Globus pallidus (tissue), 1 donor: ENCODE data around the gene PRXL2B.
"Not testable (repeated sequence)": the region's sequence is repeated elsewhere in the genome, so short reads cannot be mapped to it uniquely, and the experiment has no call there.

Experiments used
- DNase-seq: peaks from one replicate; pipeline ENCODE4 v3.0.0-alpha.2; 2015; ENCODE audit warnings: low spot score

The PRXL2B gene

DNA sequence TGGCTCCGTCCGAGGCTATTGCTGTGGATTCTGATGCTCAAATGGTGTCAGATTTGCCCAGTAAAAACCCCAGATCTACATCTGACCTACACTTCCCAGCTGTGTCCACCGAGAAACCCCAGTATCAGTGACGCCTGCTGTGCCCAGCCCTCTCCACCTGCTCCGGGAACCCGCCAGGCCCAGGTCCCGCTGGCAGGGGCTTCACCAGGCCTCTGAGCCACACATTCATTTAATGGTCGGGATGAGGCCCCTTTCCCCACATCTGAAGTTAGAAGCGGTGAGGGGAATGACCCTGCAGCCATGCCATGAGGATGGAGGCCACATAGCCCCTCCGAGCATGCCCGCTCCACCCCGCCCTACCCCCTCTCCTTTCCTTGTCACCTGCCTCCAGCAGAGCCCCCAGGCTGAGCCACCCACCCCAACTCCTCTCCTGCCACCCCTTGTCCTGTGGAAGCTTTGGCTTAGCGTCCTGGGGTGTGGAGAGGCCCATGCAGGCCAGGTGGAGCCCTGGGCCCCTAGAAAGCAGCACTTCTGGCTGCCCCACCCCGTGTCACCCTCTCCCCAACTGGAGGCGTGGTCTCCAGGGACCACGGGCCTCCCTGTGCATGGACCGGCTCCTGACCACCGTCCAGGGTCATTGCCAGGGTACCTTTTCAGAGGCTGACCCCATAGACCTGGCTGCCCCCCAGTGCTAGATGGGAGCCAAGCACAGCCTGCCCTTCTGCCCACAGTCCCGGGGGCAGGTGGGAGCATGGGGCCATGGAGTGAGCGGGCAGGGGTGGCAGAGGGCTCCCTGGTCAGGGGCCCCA, 22.4 kb upstream of the PRXL2B start:
- DNase-seq, result no peak

DNA sequence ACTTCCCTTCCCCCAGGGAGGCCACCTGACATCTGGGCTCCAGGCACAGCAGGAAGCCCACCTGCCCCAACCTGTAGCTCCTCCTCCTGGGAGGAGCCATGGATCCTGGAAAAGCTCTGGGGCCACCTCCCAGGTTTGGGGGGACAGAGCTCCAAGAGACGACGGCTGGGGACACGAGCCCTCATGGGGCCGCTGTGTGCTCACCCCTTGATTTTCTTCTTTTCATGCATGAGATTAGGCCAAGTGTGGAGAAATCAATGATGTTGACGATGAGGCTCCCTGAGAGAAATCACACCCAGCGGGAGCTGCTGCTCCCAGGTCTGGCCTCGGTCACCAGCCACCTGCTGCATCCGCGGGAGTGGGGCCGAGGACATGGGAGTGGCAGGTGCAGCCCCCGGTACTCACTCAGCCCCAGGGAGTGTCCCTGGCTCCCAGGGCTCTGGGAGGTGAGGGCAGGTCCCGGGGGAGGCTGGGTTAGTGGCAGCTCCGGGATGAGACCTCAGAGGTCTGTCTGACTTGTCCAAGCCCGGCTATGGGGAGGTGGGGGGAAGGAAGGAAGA, 21.7 kb upstream of the PRXL2B start:
- DNase-seq, result no peak

DNA sequence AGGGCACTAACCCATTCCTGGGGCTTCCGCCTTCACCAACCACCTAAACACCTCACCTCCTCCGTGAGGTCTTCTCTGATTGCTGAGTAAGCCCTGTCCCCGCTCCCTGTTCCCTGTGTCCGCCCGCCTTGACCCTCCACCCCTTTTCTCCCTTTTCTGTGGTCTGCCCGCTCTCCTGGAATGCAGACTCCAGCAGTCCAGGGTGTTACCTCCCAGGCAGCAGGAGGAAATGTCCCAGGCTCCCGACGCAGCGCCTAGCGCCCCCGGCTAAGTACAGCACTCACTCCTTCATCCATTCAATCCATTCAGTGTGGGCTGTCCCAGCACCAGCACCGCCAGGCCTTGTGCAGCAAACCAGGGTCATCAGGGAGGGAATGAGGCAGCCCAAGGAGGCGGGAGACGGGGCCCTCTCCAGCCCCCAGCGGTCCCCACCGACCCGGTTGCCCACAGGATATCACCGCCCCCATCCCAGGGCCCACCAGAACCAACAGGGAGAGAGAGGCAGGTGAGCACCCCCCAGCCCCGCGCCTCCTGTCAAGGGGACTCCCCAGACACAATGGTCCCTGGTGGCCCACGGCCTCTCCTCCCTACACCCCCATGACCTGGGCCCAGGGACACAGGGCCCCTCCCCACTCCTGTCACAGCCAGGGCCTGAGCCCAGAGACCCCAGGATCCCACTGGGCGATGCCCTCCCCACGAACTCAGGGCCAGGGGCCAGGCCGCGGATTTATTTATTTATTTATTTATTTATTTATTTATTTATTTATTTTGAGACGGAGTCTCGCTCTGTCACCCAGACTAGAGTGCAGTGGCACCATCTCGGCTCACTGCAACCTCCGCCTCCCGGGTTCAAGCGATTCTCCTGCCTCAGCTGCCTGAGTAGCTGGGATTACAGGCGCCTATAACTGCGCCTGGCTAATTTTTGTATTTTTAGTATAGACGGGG, 20.2 kb upstream of the PRXL2B start:
- no peak for DNase-seq

DNA sequence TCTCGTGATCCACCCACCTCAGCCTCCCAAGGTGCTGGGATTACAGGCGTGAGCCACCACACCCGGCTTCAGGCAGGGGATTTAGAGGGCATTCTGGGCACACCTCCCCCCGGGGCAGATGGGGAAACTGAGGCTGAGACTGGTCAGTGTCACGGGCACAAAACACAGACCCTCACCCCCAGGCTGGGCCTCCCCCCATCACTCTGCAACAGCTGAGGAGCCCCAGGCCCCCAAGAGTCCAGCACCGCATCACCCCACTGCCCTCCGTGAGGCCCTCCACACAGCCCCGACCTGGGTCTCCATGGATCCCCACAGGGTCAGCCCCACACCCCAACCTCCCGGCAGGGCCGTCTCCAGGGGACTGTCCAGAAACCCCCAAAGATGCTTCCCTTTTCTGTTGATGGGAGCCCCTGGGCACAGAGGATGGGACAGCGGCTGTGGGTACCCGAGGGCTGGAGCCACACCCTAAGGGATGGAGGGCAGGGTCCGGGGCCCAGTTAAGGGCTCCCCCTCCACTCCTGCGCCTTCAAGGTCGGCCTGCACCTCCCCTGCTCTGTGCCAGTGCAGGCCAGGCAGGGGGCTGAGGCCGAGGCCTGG, 19.4 kb upstream of the PRXL2B start:
- no peak for DNase-seq

DNA sequence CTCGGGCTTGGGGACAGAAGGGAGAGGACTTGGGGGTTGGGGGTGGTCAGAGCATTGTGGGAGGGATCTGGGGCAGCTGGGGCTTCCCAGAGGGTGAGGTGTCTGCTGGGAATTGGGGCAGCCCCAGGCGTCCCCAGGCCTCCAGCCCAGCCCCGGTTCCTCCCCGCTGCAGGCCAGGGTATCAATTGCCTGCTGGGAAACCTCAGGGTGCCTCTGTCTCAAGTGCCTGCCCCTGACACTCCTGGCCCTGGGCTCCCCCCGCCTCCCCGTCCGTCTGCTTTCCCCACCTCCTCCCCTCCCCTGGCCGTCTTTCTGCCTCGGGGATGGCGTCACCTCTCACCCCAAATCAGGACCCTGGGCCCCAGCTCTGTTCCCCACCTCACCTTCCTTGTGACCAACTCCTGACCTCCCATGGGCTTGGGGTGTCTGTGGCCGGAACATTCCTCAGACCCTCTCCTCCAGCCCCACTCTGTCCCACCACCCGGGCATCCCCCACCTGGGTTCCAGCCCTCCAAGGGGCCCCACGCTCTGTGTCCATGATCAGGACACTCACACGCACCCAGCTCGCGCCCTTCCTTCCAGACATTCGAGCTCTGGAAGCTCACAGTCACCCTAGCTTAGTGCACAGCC, 18.3 kb upstream of the PRXL2B start:
- DNase-seq, result not testable (repeated sequence)

DNA sequence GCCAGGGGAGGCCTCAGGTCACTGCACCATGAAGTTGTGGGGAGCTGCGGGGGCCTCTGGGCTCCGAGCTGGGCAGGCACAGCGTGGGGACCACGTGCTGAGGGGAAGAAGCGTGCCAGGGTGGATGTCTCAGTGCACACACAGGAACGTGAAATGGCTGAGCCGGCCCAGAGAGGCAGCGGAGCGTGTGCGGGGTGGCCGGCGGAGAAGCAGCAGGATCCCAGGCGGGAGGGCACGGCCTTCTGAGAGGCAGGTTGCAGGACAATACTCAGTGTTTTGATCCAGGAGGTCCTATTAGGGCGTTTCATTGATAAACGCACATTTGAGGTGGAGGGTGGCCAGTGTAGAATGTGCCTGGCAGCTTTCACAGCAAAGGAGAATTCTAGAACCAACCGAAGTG, 17.5 kb upstream of the PRXL2B start:
- no peak for DNase-seq

DNA sequence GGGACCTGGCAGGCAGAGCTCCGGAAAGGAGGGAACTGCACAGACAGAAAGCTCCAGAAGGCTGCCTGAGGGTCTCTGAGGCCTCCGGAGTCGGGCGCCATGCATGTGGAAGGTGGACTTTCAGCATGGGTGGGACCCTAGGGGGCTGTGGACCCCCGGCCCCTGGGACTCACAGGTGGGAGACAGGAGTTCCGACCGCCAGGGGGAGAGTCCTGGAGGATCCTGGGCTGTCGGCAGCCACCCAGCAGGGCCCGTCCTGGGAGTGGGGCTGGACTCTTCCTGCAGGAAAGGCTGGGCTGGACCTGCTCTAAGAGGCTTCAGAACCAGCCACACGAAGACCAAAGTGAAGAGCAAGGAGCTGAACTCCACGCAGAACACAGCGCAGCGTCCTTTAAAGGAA, 16.9 kb upstream of the PRXL2B start:
- DNase-seq, result not testable (repeated sequence)

DNA sequence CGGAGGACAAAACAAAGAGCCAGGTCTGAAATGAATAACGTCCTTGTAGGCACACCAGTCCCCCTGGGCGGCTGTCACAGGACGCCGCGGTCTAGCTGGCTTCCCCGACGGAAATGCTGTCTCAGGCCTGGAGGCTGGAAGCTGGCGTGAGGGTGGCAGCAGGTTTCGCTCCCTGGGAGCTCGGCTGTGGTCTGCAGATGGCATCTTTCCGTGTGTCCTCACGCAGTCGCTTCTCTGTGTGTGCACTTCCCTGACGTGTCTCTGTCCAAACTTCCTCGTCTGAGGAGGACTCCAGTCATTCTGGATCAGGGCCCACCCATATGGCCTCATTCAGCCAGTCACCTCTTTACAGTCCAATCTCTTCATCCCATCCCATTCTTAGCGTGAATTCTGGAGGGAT, 16.2 kb upstream of the PRXL2B start:
- DNase-seq, result no peak

DNA sequence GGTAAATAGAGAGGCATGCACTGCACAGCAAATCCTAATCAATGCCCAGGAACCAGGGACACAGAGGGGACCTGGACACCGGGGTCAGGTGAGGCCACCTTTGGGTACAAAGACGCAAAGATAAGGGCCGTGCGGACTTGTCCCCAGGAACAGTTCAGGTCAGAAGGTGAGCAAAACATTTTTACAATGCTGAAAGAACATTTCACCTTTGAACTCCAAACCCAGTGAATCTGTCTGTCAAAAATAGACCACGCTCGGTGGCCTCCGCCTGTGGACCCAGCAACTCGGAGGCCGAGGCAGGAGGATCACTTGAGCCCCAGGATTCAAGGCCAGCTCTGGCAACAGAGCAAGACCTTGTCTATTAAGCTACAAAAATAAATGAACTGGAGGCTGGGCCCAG, 15.2 kb upstream of the PRXL2B start:
- DNase-seq, result no peak

DNA sequence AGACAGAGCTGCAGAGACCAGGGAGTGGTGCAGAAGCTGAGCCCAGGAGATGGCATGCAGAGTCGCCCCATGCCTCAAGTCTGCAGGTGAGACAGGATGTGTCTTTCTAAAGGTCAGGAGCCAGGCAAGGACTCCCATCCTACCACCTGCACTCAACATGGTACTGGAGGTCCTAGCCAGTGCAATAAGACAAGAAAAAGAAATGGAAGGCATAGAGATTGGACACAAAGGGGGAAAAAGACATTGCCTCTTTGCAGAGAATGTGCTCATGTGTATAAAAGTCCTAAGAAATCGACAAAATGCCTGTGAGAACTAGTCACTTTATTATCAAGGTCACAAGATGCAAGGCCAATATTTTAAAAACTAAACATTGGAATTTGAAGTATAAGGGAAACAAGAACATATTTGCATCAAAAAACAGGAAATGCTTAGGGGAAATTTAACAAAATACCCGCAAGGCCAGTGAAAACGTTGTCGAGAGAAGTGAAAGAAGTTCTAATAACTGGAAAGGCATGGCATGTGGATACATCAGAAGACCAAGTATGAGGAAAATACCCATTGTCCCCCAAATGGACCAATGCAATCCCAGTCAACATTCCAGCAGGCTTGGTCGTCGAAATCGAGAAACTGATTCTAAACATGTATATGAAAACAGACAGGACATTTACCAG, 13.2 kb upstream of the PRXL2B start:
- DNase-seq, result no peak

DNA sequence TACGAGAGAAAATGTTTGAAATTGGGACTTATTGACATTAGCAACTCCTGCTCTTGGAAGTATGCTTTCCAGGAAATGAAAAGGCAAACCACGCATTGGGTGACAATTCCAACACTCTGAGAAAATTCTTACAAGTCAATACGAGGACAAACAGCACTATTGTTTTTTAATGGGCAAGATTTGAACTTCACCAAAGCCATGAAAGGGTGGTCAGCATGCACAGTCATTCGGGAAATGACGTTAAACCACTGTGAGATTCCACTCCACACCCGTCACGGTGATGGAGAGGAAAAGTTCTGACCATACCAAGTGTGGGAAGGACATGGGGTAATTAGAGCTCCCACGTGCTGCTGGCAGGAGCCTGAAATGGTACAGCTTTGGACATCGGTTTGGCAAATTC, 12.2 kb upstream of the PRXL2B start:
- DNase-seq, result no peak

DNA sequence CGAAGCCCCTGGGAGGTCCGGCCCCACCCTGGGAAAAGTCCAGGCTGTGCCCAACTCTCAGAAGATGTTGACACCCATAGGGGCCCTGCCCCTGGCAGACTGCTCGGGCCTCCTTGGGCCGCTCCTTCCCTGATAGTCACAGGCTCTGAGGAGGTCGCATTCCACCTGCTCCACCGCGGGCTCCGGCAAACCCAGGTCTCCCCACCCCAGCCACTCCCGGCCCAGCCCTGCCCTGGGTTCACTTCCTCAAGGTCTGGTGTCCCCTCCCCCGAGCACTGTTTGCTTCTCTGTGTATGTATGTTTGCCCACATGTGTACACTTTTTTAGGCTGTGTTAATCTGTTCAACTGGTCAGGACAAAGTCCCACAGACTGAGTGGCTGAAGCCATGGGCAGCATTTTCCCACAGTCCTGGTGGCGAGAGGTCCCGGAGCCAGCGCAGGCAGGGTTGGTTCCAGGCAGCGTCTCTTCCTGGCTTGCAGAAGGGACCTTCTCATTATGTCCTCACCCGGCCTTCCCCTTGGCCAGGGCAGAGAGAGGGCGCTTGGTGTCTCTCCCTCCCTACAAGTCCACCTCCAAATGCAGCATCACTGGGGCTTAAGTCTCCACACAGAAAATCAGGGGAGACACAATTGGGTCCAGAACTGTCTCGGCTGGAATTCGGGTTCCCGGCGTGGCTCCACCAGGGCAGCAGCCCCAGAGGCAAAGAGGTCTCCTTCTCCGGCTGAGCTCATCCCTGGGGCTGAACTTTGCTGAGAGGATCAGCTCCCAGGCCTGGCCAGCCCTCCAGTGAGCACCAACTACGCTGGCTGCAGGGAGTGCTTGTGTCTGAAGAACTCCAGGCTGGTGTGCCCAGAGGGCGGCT, 10.5 kb upstream of the PRXL2B start:
- DNase-seq, result no peak

DNA sequence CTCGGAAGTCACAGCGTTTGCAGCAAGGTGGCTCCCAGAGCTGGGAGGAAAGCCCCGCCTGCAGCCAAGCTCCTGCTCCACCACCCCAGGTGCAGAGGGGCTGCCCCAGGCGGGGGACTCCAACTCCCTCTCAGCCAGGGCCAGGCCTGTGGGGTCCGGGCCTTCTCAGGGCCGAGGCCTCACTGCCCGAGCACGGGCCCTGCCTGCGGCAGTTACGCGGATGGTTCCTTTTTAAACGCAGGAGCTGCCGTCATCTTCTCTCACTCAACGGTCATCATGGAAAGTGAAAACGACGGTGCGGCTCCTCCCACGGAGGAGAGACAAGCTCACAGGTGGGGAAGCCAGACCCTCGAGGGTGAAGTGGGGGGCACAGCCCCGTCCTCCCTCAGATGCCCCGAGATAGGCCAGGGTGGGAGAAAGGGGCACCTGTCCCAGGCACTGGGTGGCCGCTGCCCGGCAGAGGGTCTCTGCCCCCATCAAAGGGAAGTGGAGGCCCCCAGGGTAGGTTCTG, 9.0 kb upstream of the PRXL2B start:
- not testable (repeated sequence) for DNase-seq

DNA sequence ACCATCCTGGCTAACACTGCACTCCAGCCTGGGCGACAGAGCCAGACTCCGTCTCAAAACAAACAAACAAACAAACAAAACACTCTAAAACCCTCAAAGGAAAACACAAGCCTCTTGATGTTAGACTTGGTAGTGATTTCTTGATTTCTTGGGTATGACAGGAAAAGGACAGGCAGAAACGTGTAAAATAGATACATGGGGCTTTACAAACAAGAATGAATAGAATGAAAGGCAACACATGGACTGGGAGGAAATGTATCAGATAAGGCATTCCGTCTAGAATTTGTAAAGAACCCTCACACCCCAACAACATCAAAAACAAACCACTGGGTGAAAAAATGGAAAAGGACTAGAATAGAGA, 7.8 kb upstream of the PRXL2B start:
- no peak for DNase-seq

DNA sequence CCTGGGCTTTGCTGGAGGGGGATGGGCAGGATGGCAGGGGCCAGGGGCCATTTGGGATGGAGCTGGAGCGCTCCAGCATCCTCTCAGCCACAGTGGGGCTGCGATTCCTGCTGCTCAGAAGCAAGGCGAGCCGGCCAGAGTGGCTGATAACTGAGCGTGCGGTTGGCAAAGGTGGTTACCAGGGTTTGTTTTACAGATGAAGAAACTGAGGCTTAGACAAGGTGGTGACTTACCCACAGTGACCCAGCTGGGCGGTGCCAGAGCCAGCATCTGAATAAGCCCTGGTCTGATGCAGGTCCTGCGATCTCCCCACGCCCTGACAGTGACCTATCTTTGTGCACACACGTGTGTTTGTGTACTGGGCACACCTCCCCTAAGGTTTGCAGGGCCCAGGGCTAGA, 5.9 kb upstream of the PRXL2B start:
- no peak for DNase-seq

DNA sequence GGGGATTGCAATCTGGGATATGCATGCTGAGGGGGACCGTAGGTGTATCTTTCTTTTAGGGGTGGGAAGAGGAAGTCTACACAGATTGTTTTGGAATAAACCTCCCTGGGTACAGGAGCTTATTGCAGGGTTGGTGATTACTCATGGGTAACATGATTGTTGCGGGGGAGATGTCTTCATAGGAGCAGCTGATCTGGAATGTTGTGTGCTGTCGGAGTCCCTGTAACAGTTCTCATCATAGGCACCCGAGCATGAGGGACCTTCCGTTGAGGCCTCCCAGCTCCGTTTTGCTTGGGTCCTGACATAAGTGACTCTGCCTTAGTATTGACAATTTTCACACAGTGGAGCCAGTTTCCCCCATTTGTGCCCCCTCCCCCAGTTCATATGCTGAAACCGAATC, 4.2 kb upstream of the PRXL2B start:
- DNase-seq, result no peak

DNA sequence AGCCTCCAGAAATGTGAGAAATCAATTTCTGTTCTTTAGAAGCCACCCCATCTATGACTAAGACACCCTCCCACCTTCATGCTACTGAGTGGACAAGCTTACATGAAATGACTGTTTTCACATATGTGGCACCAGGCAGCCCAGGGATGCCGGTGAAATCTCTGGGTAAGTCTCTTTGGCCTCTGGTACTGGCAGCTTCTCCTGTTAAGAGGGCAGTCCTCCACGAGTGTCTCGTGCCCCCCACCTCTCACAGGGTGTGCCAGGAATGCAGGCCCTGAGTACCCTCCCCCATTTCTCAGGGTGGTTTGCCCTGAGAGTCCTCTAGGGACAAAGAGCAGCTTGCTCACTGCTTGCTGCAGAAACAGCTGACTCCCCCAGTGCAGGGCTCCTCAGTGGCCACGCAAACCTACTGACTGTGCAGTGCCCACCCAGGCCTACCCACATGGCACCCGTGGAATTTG, 3.2 kb upstream of the PRXL2B start:
- DNase-seq, result no peak

DNA sequence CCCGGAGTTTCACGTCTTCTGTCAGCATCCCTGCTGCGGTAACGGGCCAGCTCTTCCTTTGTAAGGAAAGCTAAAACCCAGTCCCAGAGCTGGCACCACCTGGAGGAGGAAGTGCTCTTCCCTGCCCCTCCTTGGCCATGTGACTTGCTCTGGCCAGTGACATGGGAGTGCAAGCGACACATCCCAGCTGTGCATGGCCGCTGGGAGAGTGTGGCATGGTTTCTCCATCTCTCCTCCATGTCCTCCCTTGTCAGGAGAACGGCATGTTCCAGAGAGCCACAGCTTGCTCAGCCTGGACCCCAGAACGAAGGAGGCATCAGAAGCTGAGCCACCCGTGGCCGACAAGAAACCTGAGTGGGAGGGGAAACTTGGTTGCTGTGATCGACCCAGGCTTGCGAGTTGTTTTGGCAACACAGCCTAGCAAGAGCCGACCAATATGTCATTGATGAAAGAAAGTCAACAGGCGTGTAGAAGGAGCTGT, 2.7 kb upstream of the PRXL2B start:
- no peak for DNase-seq

DNA sequence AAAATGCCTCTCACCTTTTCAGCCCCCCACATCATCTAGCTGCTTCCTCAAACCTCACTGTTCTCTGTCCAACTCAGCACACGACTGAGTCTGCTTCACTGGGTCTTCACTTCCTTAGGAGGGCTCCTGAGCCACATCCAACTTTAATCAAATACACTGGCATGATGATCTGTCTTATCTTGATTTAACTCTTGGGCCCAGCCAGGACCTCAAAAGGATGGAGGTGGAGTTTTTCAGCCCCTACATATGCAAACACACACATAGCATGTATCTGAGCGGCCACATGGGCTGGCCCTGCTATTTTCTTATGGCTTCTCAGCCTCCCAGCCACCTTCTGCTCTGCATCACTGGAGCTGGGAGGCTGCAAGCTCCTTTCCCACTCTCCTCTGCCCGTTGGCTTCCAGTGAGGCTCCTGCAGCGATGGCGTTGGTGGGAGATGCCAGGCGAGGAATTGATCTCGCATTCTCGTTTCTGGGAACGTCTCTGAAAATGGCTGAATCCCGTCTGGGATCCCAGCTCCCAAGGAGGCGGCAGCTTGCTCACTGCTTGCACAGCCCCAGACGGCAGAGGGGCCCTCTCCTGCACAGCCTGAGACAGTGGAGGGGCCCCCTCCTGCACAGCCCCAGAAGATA, 1.8 kb upstream of the PRXL2B start:
- DNase-seq, result no peak
